ENCODE results near the gene BCL3. TPM values are rescaled to one million over a fixed set of nuclear protein-coding genes. Genes with fewer than 3 reads are reported as not detected.

The BCL3 gene
- total RNA-seq, 2 donors from 2014 or later = 15.3 to 25.2 TPM

DNA sequence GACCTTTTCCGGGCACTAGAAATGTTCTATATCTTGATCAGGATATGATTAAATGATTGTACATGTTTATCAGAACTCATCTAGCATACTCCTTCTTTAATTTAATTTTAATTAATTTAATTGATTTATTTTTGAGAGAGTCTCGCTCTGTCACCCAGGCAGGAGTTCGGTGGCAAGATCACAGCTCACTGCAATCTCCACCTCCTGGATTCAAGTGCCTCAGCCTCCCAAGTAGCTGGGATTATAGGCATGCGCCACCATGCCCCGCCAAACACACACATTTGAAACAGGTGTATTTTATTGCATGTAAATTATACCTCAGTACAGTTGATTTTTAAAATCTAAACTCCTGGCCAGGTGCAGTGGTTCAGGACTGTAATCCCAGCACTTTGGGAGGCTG lies 17.4 kb upstream of the BCL3 start:
- Histone ChIP-seq H3K27ac (no peak overlapping the region), H3K27me3 (no peaks in the 10 kb centered on the region), H3K4me3 (no peak overlapping the region), H3K9me3 (no peaks in the 10 kb centered on the region), H3K36me3 (no peaks in the 10 kb centered on the region), H3K4me1 (no peaks in the 10 kb centered on the region)
- TF ChIP-seq, protein P1, sequence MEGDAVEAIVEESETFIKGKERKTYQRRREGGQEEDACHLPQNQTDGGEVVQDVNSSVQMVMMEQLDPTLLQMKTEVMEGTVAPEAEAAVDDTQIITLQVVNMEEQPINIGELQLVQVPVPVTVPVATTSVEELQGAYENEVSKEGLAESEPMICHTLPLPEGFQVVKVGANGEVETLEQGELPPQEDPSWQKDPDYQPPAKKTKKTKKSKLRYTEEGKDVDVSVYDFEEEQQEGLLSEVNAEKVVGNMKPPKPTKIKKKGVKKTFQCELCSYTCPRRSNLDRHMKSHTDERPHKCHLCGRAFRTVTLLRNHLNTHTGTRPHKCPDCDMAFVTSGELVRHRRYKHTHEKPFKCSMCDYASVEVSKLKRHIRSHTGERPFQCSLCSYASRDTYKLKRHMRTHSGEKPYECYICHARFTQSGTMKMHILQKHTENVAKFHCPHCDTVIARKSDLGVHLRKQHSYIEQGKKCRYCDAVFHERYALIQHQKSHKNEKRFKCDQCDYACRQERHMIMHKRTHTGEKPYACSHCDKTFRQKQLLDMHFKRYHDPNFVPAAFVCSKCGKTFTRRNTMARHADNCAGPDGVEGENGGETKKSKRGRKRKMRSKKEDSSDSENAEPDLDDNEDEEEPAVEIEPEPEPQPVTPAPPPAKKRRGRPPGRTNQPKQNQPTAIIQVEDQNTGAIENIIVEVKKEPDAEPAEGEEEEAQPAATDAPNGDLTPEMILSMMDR (IDR thresholded peaks at IDR 0.05) = no peak
- no peak for DNase-seq (ENCODE audit: low spot score)

DNA sequence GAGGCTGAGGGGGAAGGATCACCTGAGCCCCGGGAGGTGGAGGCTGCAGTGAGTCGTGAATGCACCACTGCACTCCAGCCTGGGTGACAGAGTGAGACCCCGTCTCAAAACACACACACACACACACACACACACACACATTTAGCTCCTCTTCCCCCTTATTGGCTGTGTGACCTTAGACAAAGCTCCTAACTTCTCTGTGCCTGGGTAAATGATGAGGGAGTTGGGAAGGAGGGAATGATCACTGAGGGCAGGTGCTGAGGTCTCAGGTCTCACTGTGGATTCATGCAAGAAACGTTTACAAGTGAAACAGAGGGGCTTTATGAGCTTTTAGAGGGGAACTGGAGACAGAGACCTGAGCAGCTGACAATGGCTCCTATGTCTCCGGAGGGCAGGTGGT lies 16.9 kb upstream of the BCL3 start:
- no peak overlapping the region for H3K27ac ChIP-seq
- TF ChIP-seq, protein P1 (IDR thresholded peaks at IDR 0.05) = no peak
- no peaks in the 10 kb centered on the region for H3K36me3 ChIP-seq
- no peaks in the 10 kb centered on the region for H3K4me1 ChIP-seq
- H3K9me3 ChIP-seq = no peaks in the 10 kb centered on the region
- no peak overlapping the region for H3K4me3 ChIP-seq
- DNase-seq (ENCODE audit: low spot score) = no peak
- H3K27me3 ChIP-seq = no peaks in the 10 kb centered on the region

DNA sequence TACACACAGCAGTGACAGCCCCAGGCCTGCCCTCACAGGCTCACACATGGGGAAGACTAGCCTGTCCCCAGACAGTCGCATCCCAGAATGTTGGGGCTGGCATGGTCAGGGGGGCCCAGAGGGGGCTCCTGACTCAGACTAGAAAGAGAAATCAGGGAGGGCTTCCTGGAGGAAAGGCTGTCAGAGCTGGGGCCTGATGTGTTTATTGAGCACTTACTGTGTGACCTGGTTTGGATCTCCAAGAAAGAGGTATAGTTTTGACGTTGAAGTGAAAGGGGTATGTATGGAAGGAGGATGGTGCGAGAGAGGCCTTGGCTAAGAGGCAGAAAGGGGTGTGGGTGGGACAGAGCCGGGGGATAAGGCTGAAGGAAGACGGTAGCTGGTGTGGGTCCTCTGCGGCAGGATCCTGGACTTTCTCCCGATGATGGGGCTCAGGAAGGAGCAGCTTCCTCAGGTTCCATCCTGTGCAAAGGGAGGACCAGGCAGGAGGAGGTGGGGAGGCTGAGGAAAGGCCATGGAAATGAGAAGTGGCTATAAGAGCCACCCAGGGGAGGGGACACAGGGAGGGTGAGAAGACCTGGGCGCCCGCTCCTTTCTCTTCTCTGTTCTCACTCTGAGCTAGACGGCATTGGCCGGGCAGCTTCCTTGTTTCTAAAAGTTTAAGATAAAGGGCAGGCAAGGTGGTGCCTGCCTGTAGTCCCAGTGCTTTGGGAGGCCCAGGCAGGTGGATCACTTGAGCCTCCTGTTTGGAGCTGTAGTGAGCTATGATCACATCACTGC lies 16.1 kb upstream of the BCL3 start:
- H3K27me3 ChIP-seq = no peaks in the 10 kb centered on the region
- no peak overlapping the region for H3K4me3 ChIP-seq
- H3K27ac ChIP-seq = no peak overlapping the region
- no peak for DNase-seq (ENCODE audit: low spot score)
- H3K4me1 ChIP-seq = no peaks in the 10 kb centered on the region
- H3K9me3 ChIP-seq = no peaks in the 10 kb centered on the region
- TF ChIP-seq, protein P1 (IDR thresholded peaks at IDR 0.05) = no peak
- H3K36me3 ChIP-seq = no peaks in the 10 kb centered on the region

DNA sequence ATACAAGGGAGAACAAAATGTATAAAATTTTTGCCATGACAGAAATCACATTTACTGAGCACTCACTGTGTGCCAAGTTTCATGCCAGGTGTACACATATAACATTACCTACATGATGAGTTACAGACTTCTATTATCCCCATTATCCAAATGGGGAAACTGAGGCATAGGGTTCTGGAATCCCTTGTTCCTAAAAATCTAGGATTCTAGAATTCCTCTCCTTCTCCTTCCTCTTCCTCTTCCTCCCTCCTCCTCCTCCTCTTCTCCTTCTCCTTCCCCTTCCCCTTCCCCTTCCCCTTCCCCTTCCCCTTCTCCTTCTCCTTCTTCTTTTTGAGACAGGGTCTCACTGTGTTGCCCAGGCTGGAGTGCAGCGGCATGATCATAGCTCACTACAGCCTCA lies 14.2 kb upstream of the BCL3 start:
- Histone ChIP-seq H3K27ac (no peak overlapping the region), H3K9me3 (no peaks in the 10 kb centered on the region), H3K36me3 (no peaks in the 10 kb centered on the region), H3K4me1 (no peaks in the 10 kb centered on the region), H3K4me3 (no peak overlapping the region), H3K27me3 (no peaks in the 10 kb centered on the region)
- DNase-seq (ENCODE audit: low spot score) = no peak
- TF ChIP-seq, protein P1 (IDR thresholded peaks at IDR 0.05) = no peak

DNA sequence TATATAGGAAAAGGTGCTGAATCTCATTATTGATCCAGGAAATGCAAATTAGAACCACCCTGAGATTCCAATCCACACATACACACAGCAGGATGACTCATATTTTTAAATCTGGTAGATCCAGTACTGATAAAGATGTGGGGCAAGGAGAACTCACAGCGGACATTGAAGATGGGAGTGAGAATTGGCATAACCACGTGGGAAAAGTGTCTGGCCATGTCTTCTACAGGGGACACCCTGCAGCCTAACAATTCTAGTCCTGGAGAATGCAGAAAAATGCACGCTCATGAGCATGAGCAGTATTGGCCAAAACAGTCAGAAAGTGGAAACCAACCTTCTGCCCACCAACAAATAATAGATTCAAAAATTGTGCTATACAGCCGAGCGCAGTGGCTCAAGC lies 13.5 kb upstream of the BCL3 start:
- H3K4me3 ChIP-seq = no peak overlapping the region
- TF ChIP-seq, protein P1 (IDR thresholded peaks at IDR 0.05) = no peak
- DNase-seq (ENCODE audit: low spot score) = no peak
- H3K9me3 ChIP-seq = no peaks in the 10 kb centered on the region
- H3K27ac ChIP-seq = no peak overlapping the region
- no peaks in the 10 kb centered on the region for H3K36me3 ChIP-seq
- H3K4me1 ChIP-seq = no peaks in the 10 kb centered on the region
- no peaks in the 10 kb centered on the region for H3K27me3 ChIP-seq

Data from right atrium auricular region (tissue), 2 donors.